GM12878 (cell line): ENCODE measurements around the gene EXD1. TPM values are rescaled to one million over a fixed set of nuclear protein-coding genes. Genes with fewer than 3 reads are reported as not detected.

Experiments used
- ATAC-seq: fragments of 200-7000 bp; cut with Tn5 transposase; 3 replicates; pipeline ENCODE4 v1.9.1; 2020; ENCODE audit warnings: mild to moderate bottlenecking, moderate library complexity
- BruUV-seq: library from RNA; stranded (reverse); fragments of 400-500 nt; replicated peaks from 2 replicates; lab custom pipeline; 2021; lab: Mats Ljungman, UMichigan
- CTCF ChIA-PET: fragments of 300-600 bp; sonication (Branson Sonifier 250); formaldehyde crosslinking; extraction: SDS; loops from one replicate; lab custom pipeline; 2021; ENCODE audit warnings: inconsistent platforms; lab: Yijun Ruan, JAX
- POLR2A ChIA-PET: fragments of 350-600 bp; formaldehyde crosslinking; extraction: SDS; loops from one replicate; lab custom pipeline; 2021; ENCODE audit warnings: inconsistent platforms; lab: Charles Lee
- RAD21 ChIA-PET: fragments of 300-600 bp; sonication (Branson Sonifier 250); formaldehyde crosslinking; loops from one replicate; lab custom pipeline; 2023; ENCODE audit warnings: antibody characterized with exemption; ENCODE audit not compliant: unreplicated experiment; lab: Charles Lee
- SMC1A ChIA-PET: fragments of 300-600 bp; sonication (Branson Sonifier 250); formaldehyde crosslinking; loops from one replicate; lab custom pipeline; 2023; ENCODE audit not compliant: unreplicated experiment, uncharacterized antibody; lab: Charles Lee
- DNase-seq: peaks from one replicate; pipeline ENCODE4 v3.0.0-alpha.2; 2011; ENCODE audit warnings: low read depth, low spot score
- FAIRE-seq: peaks from 3 replicates; lab custom pipeline; 2011; peaks lifted over from hg19 to GRCh38; lab: Jason Lieb, UNC
- H2AFZ ChIP-seq: 2 replicates; pipeline ENCODE4 v1.6.0; 2011; ENCODE audit warnings: low read depth, low read length, control low read depth; ENCODE audit not compliant: control insufficient read depth
- H3K27ac ChIP-seq: 2 replicates; pipeline ENCODE4 v1.5.1; 2011; ENCODE audit warnings: control low read depth; ENCODE audit not compliant: control insufficient read depth, insufficient read depth
- H3K27me3 ChIP-seq, 2 experiments: replicated peaks in 1 of 2; 2 replicates each; pipeline versions ENCODE4 v1.6.0 to v1.6.1; 2011; ENCODE audit warnings: low read length in 1 of 2; ENCODE audit not compliant: control insufficient read depth in 2 of 2, insufficient read depth in 2 of 2
- H3K36me3 ChIP-seq, 2 experiments: 2 replicates each; pipeline ENCODE4 v1.5.1; 2011; ENCODE audit warnings: low read length in 1 of 2; ENCODE audit not compliant: control insufficient read depth in 2 of 2, insufficient read depth in 2 of 2
- H3K4me1 ChIP-seq: 2 replicates; pipeline ENCODE4 v1.6.1; 2011; ENCODE audit warnings: mild to moderate bottlenecking, low read length, moderate library complexity, mixed read lengths; ENCODE audit not compliant: control insufficient read depth, insufficient read depth
- H3K4me2 ChIP-seq: 2 replicates; pipeline ENCODE4 v1.6.0; 2011; ENCODE audit warnings: control low read depth; ENCODE audit not compliant: control insufficient read depth, insufficient read depth
- H3K4me3 ChIP-seq: fragments of 200-600 bp; sonication (generic); 2 replicates; pipeline ENCODE4 v1.5.1; 2016
- H3K79me2 ChIP-seq: 2 replicates; pipeline ENCODE4 v1.6.0; 2011; ENCODE audit warnings: low read length; ENCODE audit not compliant: control insufficient read depth, insufficient read depth
- H3K9ac ChIP-seq: 2 replicates; pipeline ENCODE4 v1.8.0; 2011; ENCODE audit warnings: low read length, control low read depth, mixed read lengths; ENCODE audit not compliant: control insufficient read depth, insufficient read depth
- H3K9me3 ChIP-seq: replicated peaks from 3 replicates; pipeline ENCODE4 v1.5.1; 2011; ENCODE audit warnings: mild to moderate bottlenecking, low read length; ENCODE audit not compliant: control insufficient read depth, insufficient read depth
- H4K20me1 ChIP-seq: 2 replicates; pipeline ENCODE4 v1.6.0; 2011; ENCODE audit not compliant: control insufficient read depth, insufficient read depth
- BCL11A ChIP-seq: IDR thresholded peaks from 2 replicates; pipeline ENCODE4 v1.6.1; 2011; ENCODE audit warnings: low read depth, low read length
- CBFB ChIP-seq: IDR thresholded peaks from 2 replicates; pipeline ENCODE4 v1.6.1; 2016; ENCODE audit warnings: antibody characterized with exemption, low read depth
- CHD4 ChIP-seq: fragments of 200-600 bp; sonication (generic); IDR thresholded peaks from 2 replicates; pipeline ENCODE4 v1.6.1; 2016; ENCODE audit warnings: mild to moderate bottlenecking
- EED ChIP-seq: sonication (generic); IDR thresholded peaks from 2 replicates; pipeline ENCODE4 v1.6.1; 2016; ENCODE audit warnings: antibody characterized with exemption, low read depth
- IRF4 ChIP-seq: IDR thresholded peaks from 2 replicates; pipeline ENCODE4 v1.6.1; 2011; ENCODE audit warnings: low read depth, low read length
- MEF2B ChIP-seq: fragments of 450-650 bp; IDR thresholded peaks from 2 replicates; pipeline ENCODE4 v1.6.1; 2018; ENCODE audit warnings: mild to moderate bottlenecking, moderate library complexity; ENCODE audit not compliant: partially characterized antibody, poor library complexity, severe bottlenecking
- MTA2 ChIP-seq: fragments of 450-650 bp; IDR thresholded peaks from 2 replicates; pipeline ENCODE4 v1.6.1; 2016; ENCODE audit warnings: low read depth, mild to moderate bottlenecking, moderate library complexity
- NFYA ChIP-seq: IDR thresholded peaks from 2 replicates; pipeline ENCODE4 v1.6.1; 2011; ENCODE audit warnings: low read depth, mild to moderate bottlenecking, low read length, improper control_type of control experiment, borderline replicate concordance
- POLR2A ChIP-seq: IDR thresholded peaks from 2 replicates; pipeline ENCODE4 v1.6.1; 2011; ENCODE audit warnings: low read depth, mild to moderate bottlenecking, low read length
- SP1 ChIP-seq: IDR thresholded peaks from one replicate; pipeline ENCODE4 v1.6.1; 2011; ENCODE audit warnings: low read depth, low read length
- TCF12 ChIP-seq: IDR thresholded peaks from 2 replicates; pipeline ENCODE4 v1.6.1; 2011; ENCODE audit warnings: low read depth, mild to moderate bottlenecking, low read length
- USF1 ChIP-seq: IDR thresholded peaks from 2 replicates; pipeline ENCODE4 v1.6.1; 2011; ENCODE audit warnings: borderline replicate concordance, low read depth, mild to moderate bottlenecking, moderate library complexity, mixed read lengths, low read length; ENCODE audit not compliant: insufficient read depth; ENCODE audit errors: extremely low read length
- ZZZ3 ChIP-seq: IDR thresholded peaks from 2 replicates; pipeline ENCODE4 v1.6.1; 2011; ENCODE audit warnings: low read depth; ENCODE audit not compliant: control insufficient read depth, insufficient read length
- WGBS: methylation state at CpG from one replicate; pipeline ENCODE4 v1.1.6; 2016; ENCODE audit warnings: low lambda C conversion rate; ENCODE audit not compliant: insufficient replicate concordance, insufficient coverage; ENCODE audit errors: missing lambda C conversion rate; 5-methylcytosine and 5-hydroxymethylcytosine counted together
- in situ Hi-C: fragments of 300-500 bp; cut with MboI; formaldehyde crosslinking; loops from 9 replicates; pipeline ENCODE4 v1.14.3; 2018; ENCODE audit warnings: mixed read lengths
- intact Hi-C: fragments of 100-400 bp; cut with micrococcal nuclease; formaldehyde crosslinking; loops from one replicate; pipeline ENCODE4 v1.14.2; 2022; ENCODE audit not compliant: unreplicated experiment
- polyA plus RNA-seq, 11 experiments: library from polyadenylated mRNA; depleted of rRNA in 4 of 11; unstranded in 6 of 11; stranded (reverse) in 5 of 11; fragments of >200 nt; fragmentation: Nextera tagmentation in 4 of 11; fragmentation: Illumina TruSeq in 1 of 11; extraction: Ambion mirVana in 4 of 11; extraction: Trizol in 1 of 11; gene quantifications; 1 replicate in 1 of 11; 2 replicates in 10 of 11; pipeline versions ENCODE4 v1.2.1 to v1.2.3, GENCODE V29; 2011 to 2016; ENCODE audit warnings: inconsistent platforms in 2 of 11, missing spikeins in 2 of 11, low read depth in 1 of 11
- total RNA-seq, 4 experiments: library from RNA; depleted of rRNA in 3 of 4; stranded (reverse); fragments of >200 nt in 3 of 4; fragmentation: Illumina TruSeq in 1 of 4; extraction: Trizol in 1 of 4; gene quantifications; 2 replicates each; pipeline versions ENCODE4 v1.2.1 to v1.2.3, GENCODE V29; 2013 to 2021

EXD1 gene
- total and polyA plus RNA-seq, 10 of the 15 experiments (the other 5 are each of a cell fraction or from before 2014, with no cell fraction given): 0.19 TPM; not detected in 9

GRCh38 chr15:41203395-41203794 is 27.2 kb downstream of the EXD1 start:
- no peak overlapping the region for H3K4me3 ChIP-seq
- CTCF ChIA-PET: no interaction called here
- H3K4me2 ChIP-seq: no peak overlapping the region
- in situ Hi-C loops (no loop called here), intact Hi-C loops (no loop called here)
- RAD21 ChIA-PET: no interaction called here
- no TSS peak for BruUV-seq
- DNase-seq (no peak), FAIRE-seq (no peak), ATAC-seq (no peak)
- no peaks in the 10 kb centered on the region for H4K20me1 ChIP-seq
- no peaks in the 10 kb centered on the region for H3K36me3 ChIP-seq
- POLR2A ChIA-PET: no interaction called here
- H3K27ac ChIP-seq: no peak overlapping the region
- SMC1A ChIA-PET: no interaction called here
- no peak overlapping the region for H3K9ac ChIP-seq
- 66% methylated on average over 7 of the region's 7 CpGs for WGBS
- H3K4me1 ChIP-seq: no peaks in the 10 kb centered on the region
- H3K27me3 ChIP-seq: no peaks in the 10 kb centered on the region
- H3K9me3 ChIP-seq: no peaks in the 10 kb centered on the region
- H2AFZ ChIP-seq: no peak overlapping the region
- no peaks in the 10 kb centered on the region for H3K79me2 ChIP-seq
- TF ChIP-seq ZZZ3 (no peak), CHD4 (no peak), POLR2A (no peak), TCF12 (no peak), IRF4 (no peak), USF1 (no peak), MTA2 (no peak), BCL11A (no peak), EED (no peak)

- TF ChIP-seq NFYA (no peak), SP1 (no peak), ZZZ3 (no peak), CBFB (no peak), MEF2B (no peak)
- H3K4me1 ChIP-seq: no peaks in the 10 kb centered on the region; the same call in 1 of the 2 replicates
- H3K9me3 ChIP-seq: no peaks in the 10 kb centered on the region
- RAD21 ChIA-PET: no interaction called here
- intact Hi-C loops (no loop called here), in situ Hi-C loops (no loop called here)
- no peaks in the 10 kb centered on the region for H3K27me3 ChIP-seq
- SMC1A ChIA-PET: no interaction called here
- no peak for ATAC-seq
- H3K79me2 ChIP-seq: no peaks in the 10 kb centered on the region
- no peak overlapping the region for H3K27ac ChIP-seq
- POLR2A ChIA-PET: no interaction called here
- H4K20me1 ChIP-seq: no peaks in the 10 kb centered on the region
- H3K9ac ChIP-seq: no peak overlapping the region
- BruUV-seq: no TSS peak
- no peak for DNase-seq
- H3K4me2 ChIP-seq: no peak overlapping the region
- no peak overlapping the region for H2AFZ ChIP-seq
- CTCF ChIA-PET: interaction anchor here (0.9 kb wide), 1 partner anchor 33 kb away, joined by 3 read pairs; no protein-coding TSS in a partner anchor
- no peaks in the 10 kb centered on the region for H3K36me3 ChIP-seq
- H3K4me3 ChIP-seq: no peak overlapping the region
- FAIRE-seq: no peak
These were observed 31.1 kb downstream of the EXD1 start for GRCh38 chr15:41199470-41199869.
